NCI-H2081 treated with DMSO at 0.1 percent for 48 hours (cell line): Measurements from ENCODE around the gene MLLT1.

ENCODE experiments used
- DNase-seq: peaks from one replicate; lab custom pipeline; 2025; lab: John Stamatoyannopoulos, UW

MLLT1 gene

GRCh38 chr19:6235031-6235951 is 44.5 kb downstream of the MLLT1 start:
- no peak for DNase-seq

DNA sequence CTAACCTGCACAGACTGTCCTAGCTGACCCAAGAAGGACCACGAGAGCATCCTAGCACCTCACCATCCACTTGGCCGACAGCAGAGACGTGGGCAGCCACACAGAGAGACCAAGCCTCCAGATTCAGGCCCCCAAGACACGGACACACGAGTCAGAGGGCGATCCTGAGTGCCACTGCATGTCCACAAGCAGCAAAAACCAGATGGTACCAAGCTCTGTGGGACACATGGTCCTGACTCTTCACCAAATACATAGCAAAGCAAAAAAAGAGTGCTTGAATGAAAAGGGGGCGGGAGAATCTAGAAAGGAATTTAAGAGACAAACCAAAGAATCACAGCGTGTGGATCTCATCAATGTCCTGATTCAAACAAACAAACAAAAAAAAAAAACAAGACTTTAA is 45.2 kb downstream of the MLLT1 start:
- DNase-seq = no peak

- DNase-seq = no peak
Measured at GRCh38 chr19:6233827-6234511, 45.8 kb downstream of the MLLT1 start.

- DNase-seq = no peak
Measured at GRCh38 chr19:6233056-6233826, 46.5 kb downstream of the MLLT1 start.

- no peak for DNase-seq
Measured at GRCh38 chr19:6232601-6233055, 47.1 kb downstream of the MLLT1 start.

GRCh38 chr19:6230991-6231448 is 48.8 kb downstream of the MLLT1 start:
- no peak for DNase-seq

- no peak for DNase-seq
Measured at GRCh38 chr19:6229951-6230712, 49.6 kb downstream of the MLLT1 start.

- DNase-seq = no peak
Measured at GRCh38 chr19:6229216-6229913, 50.4 kb downstream of the MLLT1 start.

DNA sequence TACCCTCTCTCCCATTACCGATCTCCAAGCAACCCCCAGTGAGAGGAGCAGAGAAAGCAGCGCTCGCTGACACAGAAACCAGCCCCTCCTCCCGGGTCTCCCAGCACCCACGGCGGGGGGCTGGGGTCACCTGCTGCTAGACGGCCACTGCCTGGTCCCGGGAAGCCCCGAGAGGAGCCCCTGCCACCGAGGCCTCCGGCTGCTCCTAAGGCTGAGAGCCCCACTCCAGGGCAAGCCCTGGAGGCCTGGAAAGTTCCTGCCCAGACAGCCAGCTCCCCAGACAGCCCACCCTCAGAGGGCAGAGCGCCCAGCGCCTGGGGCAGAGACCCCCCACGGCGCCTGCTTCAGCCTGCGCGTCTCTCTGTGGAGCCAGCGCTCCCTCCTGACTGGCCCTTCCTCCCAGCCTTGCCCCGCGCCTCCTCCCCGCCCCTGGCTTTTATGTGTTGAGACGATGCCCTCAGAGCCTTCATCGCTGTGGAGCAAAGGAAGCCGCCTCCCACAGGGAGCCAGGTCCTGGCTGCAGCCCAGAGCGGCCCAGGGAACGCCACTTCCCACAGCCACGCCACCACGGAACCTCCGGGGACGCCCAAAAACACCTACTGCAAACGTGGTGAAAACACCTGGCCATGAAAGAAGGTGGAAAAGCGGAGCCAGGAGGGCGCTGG is 51.1 kb downstream of the MLLT1 start:
- no peak for DNase-seq

- no peak for DNase-seq
Measured at GRCh38 chr19:6227936-6228325, 51.8 kb downstream of the MLLT1 start.

GRCh38 chr19:6227156-6227935 is 52.4 kb downstream of the MLLT1 start:
- no peak for DNase-seq

DNA sequence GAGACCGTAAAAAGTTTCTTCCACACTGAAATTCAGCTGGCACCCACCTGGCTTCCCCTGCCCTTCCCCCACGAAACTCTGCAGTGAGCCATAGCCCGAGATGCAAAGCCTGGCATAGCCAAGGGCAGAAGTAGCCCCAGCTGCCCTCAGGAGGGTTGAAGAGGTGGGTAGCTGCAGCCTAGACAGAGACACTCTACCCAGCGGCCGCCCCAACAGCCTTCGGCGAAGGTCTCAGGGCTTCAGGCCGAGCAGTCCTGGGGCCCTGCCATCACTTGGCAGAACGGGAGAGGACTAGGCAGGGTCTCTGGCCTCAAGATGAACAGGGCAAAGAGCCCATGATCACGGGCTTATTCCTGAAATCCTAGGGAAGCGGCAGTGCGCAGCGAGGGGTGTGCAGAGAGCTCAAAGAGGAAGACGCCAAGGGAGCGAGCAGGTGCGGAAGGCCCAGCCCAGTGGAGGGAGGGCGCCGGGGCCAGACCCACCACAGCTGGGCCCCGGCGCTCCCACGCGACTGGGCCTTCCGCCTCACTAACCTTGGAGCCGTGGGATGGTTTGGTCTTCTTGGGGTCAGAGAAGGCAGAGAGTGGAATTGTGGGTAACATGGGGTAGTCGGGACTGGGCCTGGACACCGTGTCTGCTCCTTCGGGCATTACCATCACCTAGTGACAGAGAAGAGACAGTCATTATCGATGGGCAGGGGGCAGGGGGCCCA is 53.2 kb downstream of the MLLT1 start:
- DNase-seq = no peak

DNA sequence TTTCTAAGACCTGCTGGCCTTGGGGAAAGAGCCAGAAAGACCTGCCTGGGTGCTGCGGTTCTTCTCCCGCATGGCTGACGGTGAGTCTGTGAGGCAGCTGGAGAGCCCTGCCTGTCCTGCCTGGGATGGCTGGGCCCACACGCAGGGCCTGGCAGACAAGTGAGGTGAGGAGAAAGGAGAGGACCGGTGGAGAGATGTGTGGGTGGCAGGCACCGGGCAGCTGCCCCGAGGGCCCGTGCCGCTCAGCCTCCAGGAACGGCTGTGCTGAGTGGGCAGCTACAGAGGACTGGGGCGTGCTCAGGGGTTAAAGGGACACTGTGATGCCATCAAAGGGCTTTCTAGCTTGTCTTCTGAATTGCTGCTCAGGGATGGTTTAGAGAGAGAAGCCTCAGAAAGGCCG is 53.8 kb downstream of the MLLT1 start:
- DNase-seq = no peak

DNA sequence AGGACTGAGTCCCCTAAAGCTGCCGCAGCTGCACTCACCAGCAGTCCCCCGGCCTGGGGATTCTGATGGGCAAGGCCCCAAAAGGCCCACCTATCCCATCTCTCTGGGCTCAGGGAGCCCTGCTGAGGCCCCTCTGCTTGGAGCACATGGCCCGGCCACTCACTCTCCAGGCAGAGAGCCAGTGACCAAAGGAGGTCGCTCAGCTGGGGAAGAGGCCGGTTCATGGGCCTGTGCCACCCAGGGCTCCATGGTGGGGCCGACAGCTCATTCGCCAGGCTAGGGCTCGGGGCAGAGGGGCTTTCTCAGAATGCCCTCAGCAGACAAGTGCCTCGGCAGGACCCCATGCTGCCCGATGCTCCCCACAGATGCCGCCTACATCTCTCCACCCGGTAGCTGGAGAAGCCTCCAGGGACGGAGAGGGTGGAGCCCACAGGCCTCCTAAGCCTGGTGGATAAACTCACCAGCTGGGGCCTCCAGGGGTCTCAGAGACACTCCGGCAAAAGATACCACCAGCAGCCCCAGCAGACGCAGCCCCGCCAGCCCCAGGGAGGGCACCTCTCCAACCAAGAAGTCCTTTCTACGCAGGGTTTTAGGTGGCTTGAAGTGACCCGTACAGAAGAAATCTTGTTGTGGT is 54.4 kb downstream of the MLLT1 start:
- no peak for DNase-seq

- no peak for DNase-seq
Measured at GRCh38 chr19:6224308-6224675, 55.5 kb downstream of the MLLT1 start.

GRCh38 chr19:6223461-6224307 is 56.1 kb downstream of the MLLT1 start:
- DNase-seq = no peak

DNA sequence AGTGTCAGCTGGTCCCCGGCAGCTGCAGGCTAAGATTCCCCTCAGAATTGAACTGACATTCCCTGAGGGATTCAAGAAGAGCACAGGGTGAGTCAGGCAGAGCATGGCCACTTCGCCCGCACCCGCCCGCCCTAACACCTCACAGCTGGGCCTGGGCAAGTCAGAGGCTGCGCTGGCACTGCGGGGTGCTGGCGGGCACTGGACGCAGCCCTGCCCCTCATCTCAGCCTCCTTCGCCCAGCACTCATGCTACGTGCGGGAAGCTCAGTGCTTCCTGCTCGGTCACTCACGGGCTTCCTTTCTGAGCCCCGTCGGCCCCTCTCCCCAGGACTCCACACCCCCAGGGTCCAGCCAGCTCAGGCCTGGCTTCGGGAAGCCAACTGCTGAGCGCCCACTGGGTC is 56.9 kb downstream of the MLLT1 start:
- no peak for DNase-seq
